Hepatocyte (in vitro differentiated cells): ENCODE data around the gene MIER1.

Experiments used
- CTCF ChIP-seq: fragments of 200-600 bp; sonication (generic); IDR thresholded peaks from 2 replicates; pipeline ENCODE4 v1.5.1; 2016; ENCODE audit warnings: antibody characterized with exemption, mild to moderate bottlenecking; ENCODE audit not compliant: poor library complexity
- EZH2phosphoT487 ChIP-seq: fragments of 200-600 bp; sonication (generic); IDR thresholded peaks from one replicate; pipeline ENCODE4 v1.6.1; 2018; ENCODE audit warnings: antibody characterized with exemption, mild to moderate bottlenecking, low read depth, moderate library complexity; ENCODE audit not compliant: unreplicated experiment, severe bottlenecking

- TF ChIP-seq CTCF (no peak), EZH2phosphoT487 (no peak)
Measured at GRCh38 chr1:66929146-66929688, 4.4 kb downstream of the MIER1 start.
